ENCODE measurements around the gene ARID5B. TPM values are rescaled to one million over a fixed set of nuclear protein-coding genes. Genes with fewer than 3 reads are reported as not detected.

The ARID5B gene
- total RNA-seq, 1 experiment from 2014 or later, result 2.3 TPM

GRCh38 chr10:61860964-61861758 lies 40.3 kb upstream of the ARID5B start:
- H3K36me3 Mint-ChIP-seq, result no peaks in the 10 kb centered on the region

More at GRCh38 chr10:61860964-61861758, 40.3 kb upstream of the ARID5B start:
- H3K4me1 Mint-ChIP-seq, result no peaks in the 10 kb centered on the region
- H3K9me3 Mint-ChIP-seq, result 0 out of 2 replicates have a peak, but pooled peaks cover 3% of the 10 kb centered on the region
- DNase-seq (ENCODE audit: low spot score), result no peak
- H3K27me3 Mint-ChIP-seq (ENCODE audit: low read depth), result peaks cover 8% of the 10 kb centered on the region
- POLR2A ChIA-PET, result no interaction called here
- H3K4me3 Mint-ChIP-seq, result no peak overlapping the region
- no peak for TF ChIP-seq SMAD3 (CRISPR knock-in tag; IDR thresholded peaks at IDR 0.05; ENCODE audit: borderline replicate concordance)
- no peak for TF ChIP-seq TCF7 (CRISPR knock-in tag; IDR thresholded peaks at IDR 0.05; ENCODE audit: low read depth)
- TF ChIP-seq, protein P1, sequence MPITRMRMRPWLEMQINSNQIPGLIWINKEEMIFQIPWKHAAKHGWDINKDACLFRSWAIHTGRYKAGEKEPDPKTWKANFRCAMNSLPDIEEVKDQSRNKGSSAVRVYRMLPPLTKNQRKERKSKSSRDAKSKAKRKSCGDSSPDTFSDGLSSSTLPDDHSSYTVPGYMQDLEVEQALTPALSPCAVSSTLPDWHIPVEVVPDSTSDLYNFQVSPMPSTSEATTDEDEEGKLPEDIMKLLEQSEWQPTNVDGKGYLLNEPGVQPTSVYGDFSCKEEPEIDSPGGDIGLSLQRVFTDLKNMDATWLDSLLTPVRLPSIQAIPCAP (CRISPR knock-in tag; IDR thresholded peaks at IDR 0.05), result no peak
- TF ChIP-seq ATF1 (CRISPR knock-in tag; IDR thresholded peaks at IDR 0.05), result no peak
- no peak for TF ChIP-seq NFE2L1 (CRISPR knock-in tag; IDR thresholded peaks at IDR 0.05)
- TF ChIP-seq, protein P2, sequence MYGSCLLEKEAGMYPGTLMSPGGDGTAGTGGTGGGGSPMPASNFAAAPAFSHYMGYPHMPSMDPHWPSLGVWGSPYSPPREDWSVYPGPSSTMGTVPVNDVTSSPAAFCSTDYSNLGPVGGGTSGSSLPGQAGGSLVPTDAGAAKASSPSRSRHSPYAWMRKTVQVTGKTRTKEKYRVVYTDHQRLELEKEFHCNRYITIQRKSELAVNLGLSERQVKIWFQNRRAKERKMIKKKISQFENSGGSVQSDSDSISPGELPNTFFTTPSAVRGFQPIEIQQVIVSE (CRISPR knock-in tag; IDR thresholded peaks at IDR 0.05; ENCODE audit: borderline replicate concordance), result no peak
- TF ChIP-seq, protein P3, sequence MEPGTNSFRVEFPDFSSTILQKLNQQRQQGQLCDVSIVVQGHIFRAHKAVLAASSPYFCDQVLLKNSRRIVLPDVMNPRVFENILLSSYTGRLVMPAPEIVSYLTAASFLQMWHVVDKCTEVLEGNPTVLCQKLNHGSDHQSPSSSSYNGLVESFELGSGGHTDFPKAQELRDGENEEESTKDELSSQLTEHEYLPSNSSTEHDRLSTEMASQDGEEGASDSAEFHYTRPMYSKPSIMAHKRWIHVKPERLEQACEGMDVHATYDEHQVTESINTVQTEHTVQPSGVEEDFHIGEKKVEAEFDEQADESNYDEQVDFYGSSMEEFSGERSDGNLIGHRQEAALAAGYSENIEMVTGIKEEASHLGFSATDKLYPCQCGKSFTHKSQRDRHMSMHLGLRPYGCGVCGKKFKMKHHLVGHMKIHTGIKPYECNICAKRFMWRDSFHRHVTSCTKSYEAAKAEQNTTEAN (CRISPR knock-in tag; IDR thresholded peaks at IDR 0.05), result no peak
- TF ChIP-seq ZNF232 (CRISPR knock-in tag; IDR thresholded peaks at IDR 0.05), result no peak
- no peak for TF ChIP-seq JUN (CRISPR knock-in tag; IDR thresholded peaks at IDR 0.05)
- TF ChIP-seq ATF2 (CRISPR knock-in tag; IDR thresholded peaks at IDR 0.05; ENCODE audit: borderline replicate concordance, low read depth), result no peak
- no peak for TF ChIP-seq RORB (CRISPR knock-in tag; IDR thresholded peaks at IDR 0.05)
- no peak for TF ChIP-seq ZMAT4 (CRISPR knock-in tag; IDR thresholded peaks at IDR 0.05)
- TF ChIP-seq FOXK1 (CRISPR knock-in tag; IDR thresholded peaks at IDR 0.05), result no peak
- no peak for TF ChIP-seq ATF3 (CRISPR knock-in tag; conservative IDR thresholded peaks at IDR 0.05)
- no peak for TF ChIP-seq FOXP4 (CRISPR knock-in tag; IDR thresholded peaks at IDR 0.05)
- TF ChIP-seq, protein P4, sequence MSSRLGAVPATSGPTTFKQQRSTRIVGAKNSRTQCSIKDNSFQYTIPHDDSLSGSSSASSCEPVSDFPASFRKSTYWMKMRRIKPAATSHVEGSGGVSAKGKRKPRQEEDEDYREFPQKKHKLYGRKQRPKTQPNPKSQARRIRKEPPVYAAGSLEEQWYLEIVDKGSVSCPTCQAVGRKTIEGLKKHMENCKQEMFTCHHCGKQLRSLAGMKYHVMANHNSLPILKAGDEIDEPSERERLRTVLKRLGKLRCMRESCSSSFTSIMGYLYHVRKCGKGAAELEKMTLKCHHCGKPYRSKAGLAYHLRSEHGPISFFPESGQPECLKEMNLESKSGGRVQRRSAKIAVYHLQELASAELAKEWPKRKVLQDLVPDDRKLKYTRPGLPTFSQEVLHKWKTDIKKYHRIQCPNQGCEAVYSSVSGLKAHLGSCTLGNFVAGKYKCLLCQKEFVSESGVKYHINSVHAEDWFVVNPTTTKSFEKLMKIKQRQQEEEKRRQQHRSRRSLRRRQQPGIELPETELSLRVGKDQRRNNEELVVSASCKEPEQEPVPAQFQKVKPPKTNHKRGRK (CRISPR knock-in tag; IDR thresholded peaks at IDR 0.05; ENCODE audit: borderline replicate concordance), result no peak
- no peak for TF ChIP-seq CREB1 (CRISPR knock-in tag; IDR thresholded peaks at IDR 0.05)
- no peak for TF ChIP-seq MLX (CRISPR knock-in tag; IDR thresholded peaks at IDR 0.05)
- TF ChIP-seq JAZF1 (CRISPR knock-in tag; IDR thresholded peaks at IDR 0.05), result no peak
- CTCF ChIA-PET, result no interaction called here
- no peak overlapping the region for H3K27ac Mint-ChIP-seq
- no peak for ATAC-seq

All from WTC11 (cell line).